GM18909 (cell line): Measurements from ENCODE around the gene CTU1.

Experiments
- ATAC-seq: cut with Tn5 transposase; IDR thresholded peaks from one replicate; pipeline ENCODE4 v1.9.1; 2021; ENCODE audit warnings: mild to moderate bottlenecking; ENCODE audit not compliant: unreplicated experiment, poor library complexity

The CTU1 gene

GRCh38 chr19:51059715-51060114, 48.5 kb downstream of the CTU1 start:
- no peak for ATAC-seq

GRCh38 chr19:51055866-51056265, 52.3 kb downstream of the CTU1 start:
- ATAC-seq, result no peak
